ENCODE results near the gene WDR43. TPM values are rescaled to one million over a fixed set of nuclear protein-coding genes. Genes with fewer than 3 reads are reported as not detected.
"Not testable (repeated sequence)": the region's sequence is repeated elsewhere in the genome, so short reads cannot be mapped to it uniquely, and the experiment has no call there.

WDR43 gene
- total and polyA plus RNA-seq, 2 experiments from 2014 or later, result 101 to 140 TPM

DNA sequence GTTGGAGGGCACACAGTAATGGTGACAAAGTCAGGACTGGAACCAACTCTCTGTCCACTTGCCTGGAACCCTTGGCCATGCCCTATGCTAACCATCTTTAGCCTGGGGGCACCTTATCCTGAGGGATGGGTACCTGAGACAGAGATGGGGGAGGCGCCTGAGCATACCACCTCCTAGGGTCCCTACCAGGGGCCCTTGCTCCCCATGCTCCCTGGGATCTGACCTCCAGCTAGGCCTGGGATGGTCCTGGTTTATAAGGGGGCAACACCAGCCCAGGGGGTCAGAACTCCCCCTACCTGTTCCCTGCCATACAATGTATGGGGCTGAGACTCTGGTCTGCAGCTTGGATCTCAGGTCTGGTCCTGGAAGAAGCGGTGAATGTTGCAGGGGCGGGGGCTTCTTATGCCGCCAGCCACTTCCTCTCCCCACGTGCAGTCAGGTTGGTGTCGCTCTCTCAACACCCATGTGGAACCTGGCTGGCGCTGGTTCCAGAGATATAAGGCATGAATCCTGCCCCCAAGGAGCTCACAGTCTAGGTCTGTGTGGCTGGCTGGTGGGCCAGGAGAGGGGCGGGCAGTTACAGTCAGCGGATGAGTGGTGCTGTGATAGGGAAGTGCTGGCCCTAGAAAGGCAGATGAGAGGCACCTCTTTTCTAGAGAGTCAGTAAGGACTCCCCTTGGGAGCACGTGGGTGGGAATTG lies 82.9 kb downstream of the WDR43 start:
- Mint-ChIP-seq H3K4me1 (peaks cover 3% of the 10 kb centered on the region), H3K4me3 (no peak overlapping the region), H3K27ac (no peak overlapping the region), H3K27me3 (ENCODE audit: insufficient read depth, low read depth, poor library complexity) (peaks cover 11% of the 10 kb centered on the region), H3K36me3 (ENCODE audit: low read depth) (no peaks in the 10 kb centered on the region), H3K9me3 (no peaks in the 10 kb centered on the region)
- Histone ChIP-seq H3K4me2 (no peak overlapping the region), H3K9me2 (ENCODE audit: insufficient read depth) (no peaks in the 10 kb centered on the region), H3K4me3 (no peak overlapping the region), H3K27ac (ENCODE audit: low read depth) (no peak overlapping the region), H2AFZ (no peak overlapping the region), H3F3A (replicated peaks; ENCODE audit: low read depth) (no peaks in the 10 kb centered on the region), H4K20me1 (replicated peaks; ENCODE audit: insufficient read depth) (no peaks in the 10 kb centered on the region), H3K79me2 (replicated peaks; ENCODE audit: insufficient read depth) (no peaks in the 10 kb centered on the region), H3K4me1 (ENCODE audit: insufficient read depth) (no peaks in the 10 kb centered on the region), H3K27me3 (ENCODE audit: insufficient read depth) (no peaks in the 10 kb centered on the region), H3K36me3 (ENCODE audit: insufficient read depth) (no peaks in the 10 kb centered on the region)
- ATAC-seq (no peak), DNase-seq (ENCODE audit: low spot score) (no peak)
- TF ChIP-seq EZH2 (IDR thresholded peaks at IDR 0.05; ENCODE audit: low read depth, unreplicated experiment) (no peak), POLR2AphosphoS5 (IDR thresholded peaks at IDR 0.05; ENCODE audit: low read depth) (no peak), ZNF114 (CRISPR knock-in tag; IDR thresholded peaks at IDR 0.05) (no peak), EZH2phosphoT487 (IDR thresholded peaks at IDR 0.05; ENCODE audit: unreplicated experiment) (no peak), NANOG (IDR thresholded peaks at IDR 0.05; ENCODE audit: borderline replicate concordance) (no peak), CREB1 (CRISPR knock-in tag; IDR thresholded peaks at IDR 0.05; ENCODE audit: low read depth) (no peak), JUNB (IDR thresholded peaks at IDR 0.05; ENCODE audit: unreplicated experiment) (no peak)
- TF ChIP-seq, protein P1, sequence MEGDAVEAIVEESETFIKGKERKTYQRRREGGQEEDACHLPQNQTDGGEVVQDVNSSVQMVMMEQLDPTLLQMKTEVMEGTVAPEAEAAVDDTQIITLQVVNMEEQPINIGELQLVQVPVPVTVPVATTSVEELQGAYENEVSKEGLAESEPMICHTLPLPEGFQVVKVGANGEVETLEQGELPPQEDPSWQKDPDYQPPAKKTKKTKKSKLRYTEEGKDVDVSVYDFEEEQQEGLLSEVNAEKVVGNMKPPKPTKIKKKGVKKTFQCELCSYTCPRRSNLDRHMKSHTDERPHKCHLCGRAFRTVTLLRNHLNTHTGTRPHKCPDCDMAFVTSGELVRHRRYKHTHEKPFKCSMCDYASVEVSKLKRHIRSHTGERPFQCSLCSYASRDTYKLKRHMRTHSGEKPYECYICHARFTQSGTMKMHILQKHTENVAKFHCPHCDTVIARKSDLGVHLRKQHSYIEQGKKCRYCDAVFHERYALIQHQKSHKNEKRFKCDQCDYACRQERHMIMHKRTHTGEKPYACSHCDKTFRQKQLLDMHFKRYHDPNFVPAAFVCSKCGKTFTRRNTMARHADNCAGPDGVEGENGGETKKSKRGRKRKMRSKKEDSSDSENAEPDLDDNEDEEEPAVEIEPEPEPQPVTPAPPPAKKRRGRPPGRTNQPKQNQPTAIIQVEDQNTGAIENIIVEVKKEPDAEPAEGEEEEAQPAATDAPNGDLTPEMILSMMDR (conservative IDR thresholded peaks at IDR 0.05; ENCODE audit: low read depth in 2 of 2), result no peak
- TF ChIP-seq, protein P2, sequence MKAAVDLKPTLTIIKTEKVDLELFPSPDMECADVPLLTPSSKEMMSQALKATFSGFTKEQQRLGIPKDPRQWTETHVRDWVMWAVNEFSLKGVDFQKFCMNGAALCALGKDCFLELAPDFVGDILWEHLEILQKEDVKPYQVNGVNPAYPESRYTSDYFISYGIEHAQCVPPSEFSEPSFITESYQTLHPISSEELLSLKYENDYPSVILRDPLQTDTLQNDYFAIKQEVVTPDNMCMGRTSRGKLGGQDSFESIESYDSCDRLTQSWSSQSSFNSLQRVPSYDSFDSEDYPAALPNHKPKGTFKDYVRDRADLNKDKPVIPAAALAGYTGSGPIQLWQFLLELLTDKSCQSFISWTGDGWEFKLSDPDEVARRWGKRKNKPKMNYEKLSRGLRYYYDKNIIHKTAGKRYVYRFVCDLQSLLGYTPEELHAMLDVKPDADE (IDR thresholded peaks at IDR 0.05), result no peak
- TF ChIP-seq, protein P3, sequence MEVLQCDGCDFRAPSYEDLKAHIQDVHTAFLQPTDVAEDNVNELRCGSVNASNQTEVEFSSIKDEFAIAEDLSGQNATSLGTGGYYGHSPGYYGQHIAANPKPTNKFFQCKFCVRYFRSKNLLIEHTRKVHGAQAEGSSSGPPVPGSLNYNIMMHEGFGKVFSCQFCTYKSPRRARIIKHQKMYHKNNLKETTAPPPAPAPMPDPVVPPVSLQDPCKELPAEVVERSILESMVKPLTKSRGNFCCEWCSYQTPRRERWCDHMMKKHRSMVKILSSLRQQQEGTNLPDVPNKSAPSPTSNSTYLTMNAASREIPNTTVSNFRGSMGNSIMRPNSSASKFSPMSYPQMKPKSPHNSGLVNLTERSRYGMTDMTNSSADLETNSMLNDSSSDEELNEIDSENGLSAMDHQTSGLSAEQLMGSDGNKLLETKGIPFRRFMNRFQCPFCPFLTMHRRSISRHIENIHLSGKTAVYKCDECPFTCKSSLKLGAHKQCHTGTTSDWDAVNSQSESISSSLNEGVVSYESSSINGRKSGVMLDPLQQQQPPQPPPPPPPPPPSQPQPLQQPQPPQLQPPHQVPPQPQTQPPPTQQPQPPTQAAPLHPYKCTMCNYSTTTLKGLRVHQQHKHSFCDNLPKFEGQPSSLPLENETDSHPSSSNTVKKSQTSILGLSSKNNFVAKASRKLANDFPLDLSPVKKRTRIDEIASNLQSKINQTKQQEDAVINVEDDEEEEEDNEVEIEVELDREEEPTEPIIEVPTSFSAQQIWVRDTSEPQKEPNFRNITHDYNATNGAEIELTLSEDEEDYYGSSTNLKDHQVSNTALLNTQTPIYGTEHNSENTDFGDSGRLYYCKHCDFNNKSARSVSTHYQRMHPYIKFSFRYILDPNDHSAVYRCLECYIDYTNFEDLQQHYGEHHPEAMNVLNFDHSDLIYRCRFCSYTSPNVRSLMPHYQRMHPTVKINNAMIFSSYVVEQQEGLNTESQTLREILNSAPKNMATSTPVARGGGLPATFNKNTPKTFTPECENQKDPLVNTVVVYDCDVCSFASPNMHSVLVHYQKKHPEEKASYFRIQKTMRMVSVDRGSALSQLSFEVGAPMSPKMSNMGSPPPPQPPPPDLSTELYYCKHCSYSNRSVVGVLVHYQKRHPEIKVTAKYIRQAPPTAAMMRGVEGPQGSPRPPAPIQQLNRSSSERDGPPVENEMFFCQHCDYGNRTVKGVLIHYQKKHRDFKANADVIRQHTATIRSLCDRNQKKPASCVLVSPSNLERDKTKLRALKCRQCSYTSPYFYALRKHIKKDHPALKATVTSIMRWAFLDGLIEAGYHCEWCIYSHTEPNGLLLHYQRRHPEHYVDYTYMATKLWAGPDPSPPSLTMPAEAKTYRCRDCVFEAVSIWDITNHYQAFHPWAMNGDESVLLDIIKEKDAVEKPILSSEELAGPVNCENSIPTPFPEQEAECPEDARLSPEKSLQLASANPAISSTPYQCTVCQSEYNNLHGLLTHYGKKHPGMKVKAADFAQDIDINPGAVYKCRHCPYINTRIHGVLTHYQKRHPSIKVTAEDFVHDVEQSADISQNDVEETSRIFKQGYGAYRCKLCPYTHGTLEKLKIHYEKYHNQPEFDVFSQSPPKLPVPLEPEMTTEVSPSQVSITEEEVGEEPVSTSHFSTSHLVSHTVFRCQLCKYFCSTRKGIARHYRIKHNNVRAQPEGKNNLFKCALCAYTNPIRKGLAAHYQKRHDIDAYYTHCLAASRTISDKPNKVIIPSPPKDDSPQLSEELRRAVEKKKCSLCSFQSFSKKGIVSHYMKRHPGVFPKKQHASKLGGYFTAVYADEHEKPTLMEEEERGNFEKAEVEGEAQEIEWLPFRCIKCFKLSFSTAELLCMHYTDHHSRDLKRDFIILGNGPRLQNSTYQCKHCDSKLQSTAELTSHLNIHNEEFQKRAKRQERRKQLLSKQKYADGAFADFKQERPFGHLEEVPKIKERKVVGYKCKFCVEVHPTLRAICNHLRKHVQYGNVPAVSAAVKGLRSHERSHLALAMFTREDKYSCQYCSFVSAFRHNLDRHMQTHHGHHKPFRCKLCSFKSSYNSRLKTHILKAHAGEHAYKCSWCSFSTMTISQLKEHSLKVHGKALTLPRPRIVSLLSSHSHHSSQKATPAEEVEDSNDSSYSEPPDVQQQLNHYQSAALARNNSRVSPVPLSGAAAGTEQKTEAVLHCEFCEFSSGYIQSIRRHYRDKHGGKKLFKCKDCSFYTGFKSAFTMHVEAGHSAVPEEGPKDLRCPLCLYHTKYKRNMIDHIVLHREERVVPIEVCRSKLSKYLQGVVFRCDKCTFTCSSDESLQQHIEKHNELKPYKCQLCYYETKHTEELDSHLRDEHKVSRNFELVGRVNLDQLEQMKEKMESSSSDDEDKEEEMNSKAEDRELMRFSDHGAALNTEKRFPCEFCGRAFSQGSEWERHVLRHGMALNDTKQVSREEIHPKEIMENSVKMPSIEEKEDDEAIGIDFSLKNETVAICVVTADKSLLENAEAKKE (CRISPR knock-in tag; IDR thresholded peaks at IDR 0.05), result no peak

DNA sequence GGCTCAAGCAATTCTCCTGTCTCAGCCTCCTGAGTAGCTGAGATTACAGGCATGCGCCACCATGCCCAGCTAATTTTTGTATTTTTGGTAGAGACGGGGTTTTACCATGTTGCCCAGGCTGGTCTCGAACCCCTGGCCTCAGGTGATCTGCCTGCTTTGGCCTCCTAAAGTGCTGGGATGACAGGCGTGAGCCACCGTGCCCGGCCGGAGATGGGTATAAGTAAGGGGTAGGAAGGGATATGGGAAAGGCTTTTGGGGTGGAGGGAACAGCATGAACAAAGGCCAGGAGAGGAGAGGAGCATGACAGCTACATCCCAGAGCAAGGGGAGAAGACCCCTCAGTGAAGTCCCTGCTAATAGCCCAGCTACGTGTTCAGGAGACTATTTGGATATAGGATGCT lies 83.5 kb downstream of the WDR43 start:
- not testable (repeated sequence) for H3K27ac Mint-ChIP-seq; ATAC-seq; H3K79me2 ChIP-seq (replicated peaks; ENCODE audit: insufficient read depth); H2AFZ ChIP-seq; H3K4me1 ChIP-seq (ENCODE audit: insufficient read depth); DNase-seq (ENCODE audit: low spot score); H3K9me3 Mint-ChIP-seq; H3K4me1 Mint-ChIP-seq; H3F3A ChIP-seq (replicated peaks; ENCODE audit: low read depth); H3K4me3 Mint-ChIP-seq; H3K4me2 ChIP-seq; H3K36me3 ChIP-seq (ENCODE audit: insufficient read depth); H3K36me3 Mint-ChIP-seq (ENCODE audit: low read depth); H4K20me1 ChIP-seq (replicated peaks; ENCODE audit: insufficient read depth); H3K9me2 ChIP-seq (ENCODE audit: insufficient read depth); H3K27ac ChIP-seq (ENCODE audit: low read depth); H3K27me3 ChIP-seq (ENCODE audit: insufficient read depth); H3K4me3 ChIP-seq
- H3K27me3 Mint-ChIP-seq (ENCODE audit: insufficient read depth, low read depth, poor library complexity), result peaks cover 11% of the 10 kb centered on the region

All from GM23338 (cell line).